Measurements from ENCODE around the gene CD164L2. TPM values are rescaled to one million over a fixed set of nuclear protein-coding genes. Genes with fewer than 3 reads are reported as not detected.
"Not testable (repeated sequence)": the region's sequence is repeated elsewhere in the genome, so short reads cannot be mapped to it uniquely, and the experiment has no call there.

CD164L2 gene
- polyA plus RNA-seq, 3 donors: 0.07 to 0.61 TPM; not detected in 1

DNA sequence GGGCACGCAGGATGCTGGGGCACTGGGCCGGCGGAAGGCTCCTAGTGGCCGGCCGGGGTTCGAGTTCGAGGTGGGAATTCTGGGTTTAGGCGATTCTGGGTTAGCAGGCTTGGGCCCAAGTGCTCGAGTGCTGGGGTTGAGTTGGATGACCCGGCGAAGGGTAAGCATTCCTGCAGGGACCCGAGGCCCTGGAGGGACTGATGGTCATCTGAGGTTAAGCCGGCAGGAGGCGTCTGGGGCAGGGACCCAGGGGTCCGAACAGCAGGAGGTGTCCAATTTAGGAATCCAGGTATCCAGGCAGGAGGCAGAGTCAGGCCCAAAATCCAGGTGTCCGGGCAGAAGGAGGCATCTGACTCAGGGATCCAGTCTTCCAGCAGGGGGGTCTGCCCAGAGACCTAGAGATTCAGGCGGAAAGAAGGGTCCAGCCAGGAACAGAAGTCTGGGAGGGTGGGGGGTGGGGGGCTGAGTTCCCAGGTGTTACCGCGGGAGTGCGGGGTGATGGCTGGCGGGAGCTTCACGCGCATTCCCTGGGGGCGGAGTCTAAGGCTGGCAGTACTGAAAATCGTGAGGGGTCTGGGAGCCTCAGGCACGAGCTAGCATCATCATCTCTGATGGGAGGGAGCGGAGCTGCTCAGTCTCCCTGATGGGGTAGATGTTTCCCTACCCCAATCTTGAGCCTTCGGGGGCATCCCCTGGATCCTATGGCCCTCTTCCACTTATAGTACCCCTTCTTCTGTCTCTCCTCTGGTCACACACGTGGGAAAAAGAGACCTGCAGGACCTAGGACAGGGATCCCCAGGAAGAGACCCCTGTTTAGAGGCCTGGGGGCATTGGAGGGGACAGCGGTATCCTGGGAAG lies 9.9 kb upstream of the CD164L2 start:
- 38 to 43% (median 41%) methylated on average over 27 to 30 of the region's 30 CpGs for WGBS, 3 donors
- no peak overlapping the region for H3K27ac ChIP-seq (ENCODE audit: low read depth, low read length)

DNA sequence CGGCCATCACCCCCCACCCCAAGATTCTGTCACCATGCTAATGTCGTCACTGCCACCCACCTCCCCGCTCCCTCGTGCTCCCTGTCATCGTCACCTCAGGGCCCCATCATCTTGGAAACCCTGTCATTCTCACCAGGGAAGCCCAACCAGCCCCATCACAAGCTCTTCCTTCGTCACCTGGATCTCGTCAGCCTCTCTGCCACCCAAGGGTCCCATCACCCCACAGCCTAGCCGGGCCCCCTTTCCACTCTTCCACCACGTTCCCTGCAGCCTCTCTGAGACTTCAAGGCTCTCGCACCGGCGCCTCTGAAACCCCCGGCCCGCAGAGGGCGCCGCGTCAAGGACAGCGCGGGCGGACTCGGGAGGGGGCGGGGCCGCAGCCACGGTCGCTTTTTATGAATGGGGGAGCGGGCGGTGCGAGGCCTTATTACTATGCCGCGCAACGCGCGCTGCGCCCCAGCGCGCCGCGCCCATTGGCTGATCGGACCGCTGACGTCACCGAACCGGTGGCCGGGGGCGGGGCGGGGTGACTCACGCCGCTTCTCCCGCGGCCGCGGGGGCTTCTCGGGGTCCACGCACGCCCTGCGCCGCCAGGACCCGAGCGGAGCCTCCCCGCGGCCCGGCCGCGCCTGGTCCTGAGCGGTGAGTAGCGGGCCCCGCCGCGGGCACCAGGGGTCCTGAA lies 9.1 kb upstream of the CD164L2 start, which contains the start of gene GPR3:
GPR3 (plus strand) TSS at position 527 of the 682 bp plus-strand sequence. CDS start 1,177 bp downstream, outside the sequence.
- no peak within 1 kb of the TSS for H3K27ac ChIP-seq (ENCODE audit: low read depth, low read length)
- 2% methylated on average over 59 to 69 of the region's 69 CpGs for WGBS, 3 donors

DNA sequence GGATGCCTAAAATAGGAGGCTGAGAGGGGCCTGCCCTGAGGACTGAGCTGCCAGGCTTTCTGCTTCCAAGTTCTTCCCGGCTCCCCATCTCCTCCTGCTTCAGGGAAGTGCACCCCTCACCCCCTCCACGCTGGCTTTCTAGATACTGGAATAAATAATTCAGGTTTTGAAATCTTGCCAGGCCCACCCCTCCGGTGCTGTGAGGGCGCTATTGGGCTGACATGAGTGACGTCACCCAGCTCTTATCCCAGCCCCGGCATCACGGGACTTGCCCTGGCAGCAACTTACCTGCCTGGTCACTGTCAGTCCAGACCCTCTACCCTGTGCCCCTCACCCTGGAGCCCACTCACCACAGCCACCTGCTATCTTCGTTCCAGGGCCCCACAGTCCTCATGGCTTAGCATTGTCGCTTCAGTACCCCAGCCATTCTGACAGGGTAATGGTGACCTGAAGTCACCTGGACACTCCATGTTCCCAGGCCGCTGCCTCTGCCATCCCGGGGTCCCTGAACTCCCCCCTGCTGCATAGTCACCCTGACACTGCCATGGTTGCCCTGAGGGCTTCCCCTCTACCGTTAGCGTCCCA lies 8.5 kb upstream of the CD164L2 start:
- no peak overlapping the region for H3K27ac ChIP-seq (ENCODE audit: low read depth, low read length)
- WGBS, 3 donors: 3 to 10% (median 7%) methylated on average over 13 of the region's 13 CpGs

DNA sequence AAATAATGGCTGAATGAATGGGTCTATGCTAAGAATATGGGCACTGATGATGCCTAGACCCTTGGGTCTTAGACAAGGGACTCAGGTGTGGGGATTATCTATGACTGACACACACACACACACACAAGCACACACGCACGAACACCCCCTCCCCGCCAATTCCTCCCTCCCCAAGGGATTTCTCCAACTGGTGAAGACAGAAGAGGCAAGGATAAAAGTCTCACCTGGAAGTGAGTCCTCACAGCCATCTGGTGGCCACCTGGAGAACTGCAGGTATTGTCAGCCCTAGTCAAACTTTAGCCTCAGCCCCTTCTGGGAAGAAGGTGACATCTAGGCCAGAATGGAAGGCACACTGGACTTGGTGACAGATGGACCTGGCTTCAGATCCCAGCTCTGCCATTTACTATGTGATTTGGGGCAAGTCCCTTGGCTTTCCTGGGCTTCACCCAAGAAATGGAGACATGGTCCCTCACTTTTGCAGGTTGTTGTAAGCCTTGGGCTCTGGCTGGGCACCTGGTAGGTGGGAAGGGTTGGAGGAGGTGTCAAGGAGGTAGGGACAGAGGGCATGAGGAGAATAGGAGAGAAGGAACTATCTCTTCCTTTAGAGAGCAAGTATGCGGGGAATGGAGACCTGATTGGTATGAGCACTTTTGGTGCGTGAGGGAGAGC lies 5.3 kb upstream of the CD164L2 start:
- H3K27ac ChIP-seq (ENCODE audit: low read depth, low read length): no peak overlapping the region
- 35 to 41% (median 41%) methylated on average over 5 of the region's 5 CpGs for whole genome bisulfite sequencing, 3 donors

DNA sequence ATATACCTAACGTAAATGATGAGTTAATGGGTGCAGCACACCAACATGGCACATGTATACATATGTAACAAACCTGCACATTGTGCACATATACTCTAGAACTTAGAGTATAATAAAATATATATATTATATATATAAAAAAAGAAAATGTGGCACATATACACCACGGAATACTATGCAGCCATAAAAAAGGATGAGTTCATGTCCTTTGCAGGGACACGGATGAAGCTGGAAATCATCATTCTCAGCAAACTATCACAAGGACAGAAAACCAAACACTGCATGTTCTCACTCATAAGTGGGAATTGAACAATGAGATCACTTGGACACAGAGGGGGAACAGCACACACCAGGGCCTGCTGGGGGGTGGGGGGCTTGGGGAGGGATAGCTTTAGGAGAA lies 1.7 kb upstream of the CD164L2 start:
- 88 to 95% (median 90%) methylated on average over 3 of the region's 3 CpGs for WGBS, 3 donors
- H3K27ac ChIP-seq (ENCODE audit: low read depth, low read length): not testable (repeated sequence)

DNA sequence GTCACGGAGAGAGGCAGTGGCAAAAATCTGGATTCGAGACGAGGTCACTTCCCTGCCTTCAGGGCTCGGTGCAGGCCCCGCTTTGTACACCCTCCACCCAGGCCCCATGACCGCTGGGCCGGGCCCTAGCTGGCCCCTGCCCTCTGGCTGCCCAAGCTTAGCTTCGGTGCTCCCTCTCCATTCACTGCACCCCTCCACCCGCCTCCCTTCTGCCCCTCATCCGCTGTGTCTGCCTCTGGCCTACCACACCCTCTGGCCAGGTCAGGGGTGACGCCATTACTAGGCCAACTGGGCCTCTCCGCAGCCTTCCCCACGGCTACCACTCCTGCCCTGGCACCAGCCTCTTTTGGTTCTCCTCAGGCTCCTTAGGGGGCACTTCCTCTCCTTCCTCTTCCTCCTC lies 528 bp upstream of the CD164L2 start:
- no peak overlapping the region for H3K27ac ChIP-seq (ENCODE audit: low read depth, low read length)
- 84 to 91% (median 87%) methylated on average over 12 to 13 of the region's 13 CpGs for whole genome bisulfite sequencing, 3 donors

DNA sequence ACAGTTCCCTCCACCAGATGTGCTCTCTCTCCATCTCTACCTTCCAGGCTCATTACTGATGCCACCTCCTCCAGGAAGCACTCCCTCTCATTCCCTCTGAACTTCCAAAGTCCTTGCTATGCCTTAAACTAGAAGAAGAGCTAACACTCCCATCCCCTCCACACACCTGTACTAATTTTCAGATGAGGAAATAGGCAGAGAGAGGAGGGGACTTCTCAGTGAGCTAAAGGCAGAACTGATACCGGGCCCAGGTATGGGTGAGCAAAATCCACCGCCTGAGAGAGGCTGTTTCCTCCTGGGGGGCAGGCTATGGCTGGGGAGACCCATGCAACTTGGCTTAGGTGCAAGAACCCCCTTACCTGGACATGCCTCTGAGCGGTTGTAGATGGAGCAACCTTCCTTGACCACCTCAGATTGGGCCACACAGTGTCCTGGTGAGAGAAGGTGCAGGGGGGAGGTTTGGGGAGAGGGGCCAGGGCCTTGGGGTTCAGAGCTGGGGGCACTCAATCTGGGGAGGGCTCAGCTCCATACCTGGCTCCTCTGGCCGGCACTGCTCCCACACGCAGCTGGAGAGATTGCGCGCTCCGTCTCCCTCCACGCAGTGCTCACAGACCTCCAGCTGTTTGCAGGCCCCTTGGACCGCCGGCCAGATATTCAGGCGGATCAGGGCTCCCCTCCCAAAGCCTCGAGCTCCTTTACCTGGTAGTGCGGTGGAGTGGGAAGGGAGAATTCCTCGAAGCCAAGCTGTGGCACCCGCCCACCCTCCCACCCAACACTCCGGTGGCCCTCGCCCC lies 967 bp downstream of the CD164L2 start:
- 79 to 82% (median 80%) methylated on average over 16 to 18 of the region's 18 CpGs for WGBS, 3 donors
- no peak overlapping the region for H3K27ac ChIP-seq (ENCODE audit: low read depth, low read length)

DNA sequence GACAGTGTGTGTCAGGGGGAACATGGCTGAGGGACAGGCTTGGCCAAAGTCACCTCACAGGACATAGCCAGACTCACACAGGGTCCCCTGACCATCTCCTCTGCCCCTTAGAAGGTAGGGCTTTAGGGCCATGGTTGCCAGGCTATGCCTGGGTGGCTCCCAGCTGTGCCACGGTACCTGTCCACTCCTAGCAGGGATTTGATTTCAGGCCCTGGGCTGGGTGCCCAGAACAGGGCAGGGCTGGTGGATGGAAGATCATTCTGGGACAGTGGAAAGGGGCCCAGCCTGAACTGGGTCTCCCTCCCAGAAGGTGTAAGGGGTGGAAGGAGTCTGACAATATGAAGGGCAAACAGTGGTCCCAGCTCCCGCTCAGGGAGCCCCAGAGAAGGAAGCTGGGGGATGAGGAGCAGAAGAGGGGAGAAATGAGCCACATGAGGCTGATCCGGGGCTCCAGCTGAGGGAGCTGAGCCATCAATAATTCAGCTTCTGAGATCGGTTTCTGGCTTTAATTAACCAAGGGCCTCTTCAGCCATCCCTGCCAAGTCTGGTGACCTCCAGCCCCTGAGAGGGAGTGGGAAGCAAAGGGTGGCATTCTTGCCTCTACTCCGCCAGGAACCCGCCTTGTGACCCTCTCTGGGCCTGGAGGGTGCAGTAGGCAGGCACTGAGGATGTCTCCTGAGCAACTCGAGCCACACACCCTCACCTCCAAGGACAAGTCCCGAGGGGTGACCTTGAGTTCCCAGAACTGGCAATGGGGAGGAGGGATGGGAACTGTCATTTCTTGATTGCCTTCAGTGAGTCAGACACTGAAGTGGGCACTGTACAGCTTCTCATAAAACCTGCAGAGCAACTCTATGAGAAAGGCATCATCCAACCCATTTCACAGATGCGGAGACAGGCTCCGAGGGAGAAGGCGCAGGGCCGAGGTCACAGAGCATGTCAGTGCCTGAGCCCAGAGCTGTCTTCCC lies 2.1 kb downstream of the CD164L2 start:
- 74 to 83% (median 82%) methylated on average over 12 of the region's 12 CpGs for WGBS, 3 donors
- no peak overlapping the region for H3K27ac ChIP-seq (ENCODE audit: low read depth, low read length)

DNA sequence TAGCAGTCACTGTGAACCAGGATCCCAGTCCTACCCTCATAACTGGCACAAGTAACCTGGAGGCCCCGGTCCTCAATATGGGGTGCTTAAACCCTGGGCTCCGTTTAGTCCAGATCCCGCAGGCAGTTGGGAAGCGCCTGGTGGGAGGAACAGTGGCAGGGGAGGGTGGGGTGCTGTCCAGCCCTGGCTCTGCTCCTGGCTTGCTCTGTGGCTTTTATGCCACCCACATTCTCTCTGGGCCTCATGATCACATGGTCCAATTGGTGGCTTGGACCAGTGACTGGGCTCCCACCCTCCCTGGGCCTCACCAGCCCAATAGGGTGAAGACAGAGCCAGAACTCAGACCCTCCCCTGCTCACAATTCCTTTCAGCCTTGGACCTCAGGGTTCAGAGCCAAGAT lies 2.9 kb downstream of the CD164L2 start:
- H3K27ac ChIP-seq (ENCODE audit: low read depth, low read length): no peak overlapping the region
- WGBS, 3 donors: 82 to 91% (median 85%) methylated on average over 4 of the region's 4 CpGs

DNA sequence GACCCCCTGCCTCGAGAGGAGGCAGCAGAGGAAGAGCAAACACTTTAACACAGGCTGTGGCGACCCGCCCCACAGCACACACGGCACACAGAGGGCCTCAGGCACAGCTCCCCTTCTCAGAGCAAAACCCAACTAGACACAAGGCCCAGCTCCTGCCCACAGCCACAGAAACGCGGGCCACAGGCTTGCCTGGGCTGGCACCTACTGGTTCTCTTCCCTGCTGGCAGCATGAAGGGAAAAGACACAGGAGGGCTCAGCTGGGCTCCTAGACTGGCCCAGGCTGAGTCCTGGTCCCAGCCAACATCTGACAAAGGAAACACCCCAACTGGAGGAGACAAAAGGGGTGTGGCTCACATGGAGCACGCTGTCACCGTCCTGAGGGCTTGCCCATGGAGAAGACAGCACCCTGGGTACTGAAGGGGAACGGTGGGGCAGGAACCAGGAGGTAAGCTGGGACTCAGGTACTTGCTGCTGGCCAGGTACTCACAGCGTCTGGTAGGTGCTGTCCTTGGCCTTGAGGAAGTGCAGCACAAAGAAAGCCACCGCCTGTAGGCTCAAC lies 3.5 kb downstream of the CD164L2 start:
- WGBS, 3 donors: 79 to 84% (median 82%) methylated on average over 11 of the region's 11 CpGs
- no peak overlapping the region for H3K27ac ChIP-seq (ENCODE audit: low read depth, low read length)

DNA sequence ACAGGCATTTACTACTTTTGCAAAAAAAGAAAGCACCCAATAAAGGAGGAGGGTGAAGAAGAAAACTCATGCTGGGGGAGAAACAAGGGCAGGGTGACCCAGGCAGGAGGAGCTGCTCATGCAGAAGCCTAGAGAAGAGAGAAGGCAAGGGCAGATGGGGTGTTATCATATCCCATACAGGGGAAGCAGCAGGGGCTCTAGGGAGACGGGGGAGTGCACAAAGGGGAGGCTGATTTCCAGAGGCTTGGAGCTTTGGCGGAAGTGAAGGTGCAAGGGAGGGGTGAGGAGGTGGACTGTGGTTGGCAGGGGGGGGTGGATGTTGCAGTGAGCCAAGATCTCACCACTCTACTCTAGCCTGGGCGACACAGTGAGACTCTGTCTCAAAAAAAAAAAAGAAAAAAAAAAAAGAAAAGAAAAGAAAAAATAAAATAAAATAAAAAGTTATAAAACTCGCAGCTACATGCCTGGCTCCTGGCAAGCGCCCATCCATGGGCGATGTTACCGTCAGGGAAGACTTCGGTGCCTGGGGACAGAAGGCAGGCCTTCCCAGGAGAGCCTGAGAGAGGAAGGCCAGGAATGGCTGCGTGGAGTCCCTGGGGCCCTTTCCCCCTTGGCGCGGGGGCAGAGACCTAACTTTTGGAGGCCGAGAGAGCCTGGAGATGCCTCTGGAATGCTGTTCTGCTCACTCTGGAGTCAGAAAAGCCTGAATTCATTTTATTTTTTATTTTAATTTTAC lies 5.2 kb downstream of the CD164L2 start:
- H3K27ac ChIP-seq (ENCODE audit: low read depth, low read length): no peak overlapping the region
- 79 to 88% (median 83%) methylated on average over 10 to 12 of the region's 12 CpGs for WGBS, 3 donors

DNA sequence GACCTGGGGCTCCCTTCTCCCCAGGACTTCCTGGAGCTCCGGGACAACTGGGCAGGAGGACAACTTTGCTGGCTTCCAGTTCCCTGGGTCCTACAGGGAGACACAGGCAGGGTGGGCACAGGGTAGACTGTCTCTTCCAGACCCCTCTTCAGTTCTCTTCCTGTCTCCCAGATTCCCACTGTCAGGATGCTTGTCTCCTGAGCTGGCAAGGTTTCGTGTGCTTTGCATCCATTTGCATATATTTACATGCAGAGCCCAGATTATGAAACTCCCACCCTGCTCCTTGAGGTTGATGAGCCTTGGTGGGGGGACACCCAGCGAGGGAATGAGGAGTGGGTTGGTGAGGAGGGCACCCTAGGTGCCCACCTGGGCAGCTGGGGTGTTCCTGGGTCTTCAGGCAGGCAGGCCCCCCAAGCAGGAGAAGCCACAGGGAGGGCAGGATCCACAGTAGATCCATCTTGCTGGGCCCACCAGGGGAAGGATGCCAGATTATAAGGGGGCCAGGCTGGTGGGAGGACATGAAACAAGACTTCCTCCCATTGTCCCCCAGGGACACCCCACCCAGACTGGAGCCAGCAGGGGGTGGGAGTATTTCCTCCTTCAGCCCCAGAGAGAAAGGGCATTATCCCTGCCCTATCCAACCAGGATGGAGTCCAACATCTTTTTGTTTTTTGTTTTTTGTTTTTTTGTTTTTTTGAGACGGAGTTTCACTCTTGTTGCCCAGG lies 8.6 kb downstream of the CD164L2 start, which contains the start of gene FCN3:
FCN3 (minus strand) TSS at position 463 of the 725 bp plus-strand sequence; CDS start at position 457, 6 bp downstream.
- 67 to 84% (median 76%) methylated on average over 4 of the region's 4 CpGs for WGBS, 3 donors
- H3K27ac ChIP-seq (ENCODE audit: low read depth, low read length): no peak within 1 kb of the TSS

DNA sequence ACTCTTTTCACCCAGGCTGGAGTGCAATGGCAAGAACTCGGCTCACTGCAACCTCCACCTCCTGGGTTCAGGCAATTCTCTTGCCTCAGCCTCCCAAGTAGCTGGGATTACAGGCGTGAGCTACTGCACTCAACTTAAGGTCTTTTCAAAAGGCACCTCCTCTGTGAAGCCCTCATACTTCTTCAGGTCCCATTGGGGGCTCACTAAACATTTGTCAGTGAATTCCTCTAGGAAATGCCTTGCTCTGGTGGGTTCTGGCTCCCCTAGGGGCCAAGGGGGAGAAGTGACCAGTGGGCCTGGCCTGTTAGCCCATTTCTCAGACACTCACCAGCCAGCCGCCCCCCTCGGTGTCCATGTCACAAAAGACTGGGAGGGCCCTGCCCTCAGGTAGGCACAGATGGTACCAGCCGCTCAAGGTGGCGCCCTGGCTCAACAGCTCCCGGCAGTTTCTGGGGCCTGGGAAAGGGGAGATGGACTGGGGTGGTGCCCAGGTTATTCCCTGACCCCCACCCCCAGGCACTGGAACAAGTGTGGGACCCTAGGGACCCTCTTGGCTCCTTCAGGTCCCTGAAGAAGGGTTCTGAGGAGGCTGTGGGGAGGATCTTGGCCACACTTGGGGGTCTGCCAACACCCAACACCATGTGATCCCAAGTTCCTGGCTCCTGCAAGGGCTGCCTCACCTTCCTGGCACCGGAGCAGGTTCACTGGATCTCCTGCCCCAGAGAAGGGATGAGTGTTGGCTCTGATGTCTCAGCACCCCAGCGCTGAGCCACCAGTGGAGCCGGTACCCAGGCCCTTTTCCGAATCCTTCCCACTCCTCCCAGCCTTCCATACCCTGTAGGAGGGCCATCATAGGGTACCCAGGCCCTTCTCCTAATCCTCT lies 10.1 kb downstream of the CD164L2 start:
- H3K27ac ChIP-seq (ENCODE audit: low read depth, low read length): no peak overlapping the region
- 86 to 91% (median 90%) methylated on average over 11 of the region's 11 CpGs for WGBS, 3 donors

DNA sequence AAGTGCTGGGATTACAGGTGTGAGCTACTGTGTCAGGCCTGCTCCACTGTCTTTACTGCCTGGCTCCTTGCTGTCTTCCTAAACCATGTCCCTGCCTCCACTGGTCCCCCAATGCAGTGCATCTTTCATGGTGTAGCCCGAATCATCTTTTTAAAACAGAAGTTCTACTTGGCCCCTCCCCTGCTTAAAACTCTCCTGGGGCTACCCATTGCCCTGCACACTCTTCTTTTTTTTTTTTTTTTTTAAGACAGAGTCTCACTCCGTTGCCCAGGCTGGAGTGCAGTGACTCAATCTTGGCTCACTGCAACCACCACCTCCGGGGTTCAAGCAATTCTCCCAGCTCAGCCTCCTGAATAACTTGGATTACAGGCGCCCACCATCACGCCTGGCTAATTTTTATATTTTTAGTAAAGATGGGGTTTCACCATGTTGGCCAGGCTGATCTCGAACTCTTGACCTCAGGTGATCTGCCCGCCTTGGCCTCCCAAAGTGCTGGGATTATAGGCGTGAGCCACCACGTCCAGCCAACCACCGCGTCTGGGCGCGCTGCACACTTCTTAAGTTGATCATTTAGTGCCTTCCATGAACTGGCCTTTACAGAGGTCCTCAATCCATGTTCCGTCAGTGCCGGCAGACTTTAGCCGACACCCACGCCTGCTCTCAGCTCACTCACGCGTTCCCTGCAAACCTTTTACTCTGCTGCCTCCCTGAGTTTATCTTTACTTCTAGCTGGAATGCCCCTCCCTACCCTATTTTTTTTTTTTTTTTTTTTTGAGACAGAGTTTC lies 10.9 kb downstream of the CD164L2 start:
- 85 to 89% (median 86%) methylated on average over 19 of the region's 19 CpGs for WGBS, 3 donors

More for the DNA sequence above, 10.9 kb downstream of the CD164L2 start:
- H3K27ac ChIP-seq (ENCODE audit: low read depth, low read length): no peak overlapping the region
